ENCODE measurements around the gene OSBPL5.

The OSBPL5 gene

GRCh38 chr11:3197044-3197695 lies 32.1 kb upstream of the OSBPL5 start:
- DNase-seq (ENCODE audit: low spot score): no peak

- DNase-seq (ENCODE audit: low spot score): no peak
Observed at GRCh38 chr11:3196161-3197043, 31.3 kb upstream of the OSBPL5 start.

- no peak for DNase-seq (ENCODE audit: low spot score)
Observed at GRCh38 chr11:3195251-3196160, 30.4 kb upstream of the OSBPL5 start.

DNA sequence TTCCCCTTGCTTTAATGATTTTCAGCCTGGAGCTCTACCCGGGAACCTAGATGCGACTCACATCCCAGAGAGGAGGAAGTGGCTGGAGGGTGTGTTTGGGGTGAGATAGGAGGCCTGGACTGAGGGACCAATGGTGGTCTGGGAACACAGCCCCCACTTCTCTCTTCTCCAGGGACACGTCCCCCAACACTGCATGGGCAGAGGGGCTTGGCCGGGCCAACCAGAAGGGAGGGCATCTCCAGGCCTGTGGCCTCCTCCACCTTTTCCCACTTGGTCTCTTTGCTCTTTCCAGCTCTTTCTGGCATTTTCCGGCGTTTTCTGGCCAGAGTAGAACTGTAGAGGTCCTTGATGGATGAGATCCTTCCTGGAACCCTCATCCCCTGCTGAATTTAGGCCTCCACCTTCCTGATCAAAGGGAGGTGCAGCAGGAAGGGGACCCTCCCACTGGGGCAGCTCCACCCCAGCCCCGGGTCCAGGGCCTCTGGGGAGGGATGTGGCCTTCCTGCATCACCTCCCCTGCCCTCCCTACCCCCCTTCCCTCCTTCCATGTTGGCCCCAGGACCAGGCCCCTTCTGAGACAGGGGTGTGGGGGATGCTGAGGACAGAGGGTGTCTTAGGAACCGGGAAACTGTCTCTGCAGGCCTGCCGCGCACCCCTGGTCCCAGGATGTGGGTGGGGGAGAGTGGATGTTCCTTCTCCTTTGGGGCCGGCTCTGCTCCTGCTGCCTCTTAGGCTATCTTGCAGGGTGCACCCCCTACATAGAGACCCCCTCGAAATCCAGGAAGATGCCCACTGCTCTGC lies 29.1 kb upstream of the OSBPL5 start:
- DNase-seq (ENCODE audit: low spot score): no peak

DNA sequence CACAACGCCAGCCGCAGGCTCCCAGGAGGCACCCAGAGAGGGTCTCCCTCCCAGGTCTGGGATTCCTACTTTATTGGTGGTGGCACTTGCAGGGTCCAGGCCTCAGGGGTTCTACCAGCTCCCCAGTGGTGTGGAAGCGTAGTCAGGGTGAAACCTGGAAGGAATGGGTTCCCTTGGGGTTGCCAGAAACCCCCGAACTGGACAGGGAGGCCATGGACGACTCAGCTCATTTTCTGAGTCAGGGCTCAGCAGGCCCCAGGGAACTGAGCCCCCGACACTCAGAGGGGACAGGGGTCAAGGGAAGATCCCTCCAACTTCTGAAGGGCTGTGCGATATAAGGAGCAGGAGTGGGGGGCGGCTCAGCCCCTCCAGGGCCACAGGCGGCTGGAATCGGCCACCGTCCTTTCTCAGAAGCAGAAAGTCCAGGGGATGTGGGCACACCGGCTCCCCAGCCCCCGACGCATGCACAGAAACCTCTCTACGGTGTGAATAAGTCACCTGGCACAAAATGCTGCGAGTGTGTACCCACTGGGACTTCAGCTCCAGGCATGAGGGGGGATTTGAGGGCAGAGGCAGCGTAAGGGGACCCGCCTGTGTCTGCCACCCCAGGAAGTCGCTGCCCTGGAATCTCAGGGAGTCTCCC lies 28.4 kb upstream of the OSBPL5 start:
- DNase-seq (ENCODE audit: low spot score): no peak

DNA sequence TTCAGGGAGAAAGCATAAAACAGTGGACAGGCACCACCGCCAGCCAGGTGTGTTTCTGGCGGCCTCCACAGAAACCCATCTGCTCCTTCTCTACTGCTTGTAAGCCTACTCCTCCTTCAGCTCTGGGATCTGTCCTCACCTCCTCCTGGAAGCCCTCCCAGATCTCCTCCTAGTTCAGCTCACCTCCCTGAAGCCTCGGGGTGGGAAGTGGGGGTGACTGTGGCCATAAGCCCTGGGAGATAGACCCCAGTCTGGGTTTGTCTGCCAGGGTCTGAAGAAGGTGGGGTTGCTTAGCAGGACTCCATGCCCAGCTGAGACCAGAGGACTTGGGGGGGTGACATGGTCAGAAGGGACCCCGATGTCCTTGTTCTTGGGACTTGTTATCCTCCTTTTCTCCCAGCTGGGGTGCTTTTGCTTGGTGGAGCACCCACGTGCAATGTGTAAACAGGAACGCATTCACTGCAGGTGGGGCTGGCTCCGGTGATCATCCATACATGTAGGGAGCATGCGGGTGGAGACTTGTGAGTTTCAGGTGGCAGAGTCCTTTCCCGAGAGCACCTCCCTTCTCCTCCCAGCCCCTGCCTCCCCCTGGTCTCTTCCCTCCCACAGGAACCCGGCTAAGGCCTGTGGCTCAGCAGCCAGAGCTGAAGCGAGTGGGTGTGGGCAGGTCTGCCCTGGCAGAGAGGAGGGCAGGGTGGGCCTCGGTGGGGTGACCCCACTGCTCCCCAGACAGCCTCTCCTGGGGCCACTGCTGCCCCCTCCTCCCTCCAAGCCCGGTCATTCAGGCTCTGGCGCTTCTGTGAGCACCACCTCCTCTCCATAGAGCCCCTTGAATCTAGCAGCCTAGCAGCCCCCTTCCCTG lies 27.6 kb upstream of the OSBPL5 start:
- DNase-seq (ENCODE audit: low spot score): no peak

DNA sequence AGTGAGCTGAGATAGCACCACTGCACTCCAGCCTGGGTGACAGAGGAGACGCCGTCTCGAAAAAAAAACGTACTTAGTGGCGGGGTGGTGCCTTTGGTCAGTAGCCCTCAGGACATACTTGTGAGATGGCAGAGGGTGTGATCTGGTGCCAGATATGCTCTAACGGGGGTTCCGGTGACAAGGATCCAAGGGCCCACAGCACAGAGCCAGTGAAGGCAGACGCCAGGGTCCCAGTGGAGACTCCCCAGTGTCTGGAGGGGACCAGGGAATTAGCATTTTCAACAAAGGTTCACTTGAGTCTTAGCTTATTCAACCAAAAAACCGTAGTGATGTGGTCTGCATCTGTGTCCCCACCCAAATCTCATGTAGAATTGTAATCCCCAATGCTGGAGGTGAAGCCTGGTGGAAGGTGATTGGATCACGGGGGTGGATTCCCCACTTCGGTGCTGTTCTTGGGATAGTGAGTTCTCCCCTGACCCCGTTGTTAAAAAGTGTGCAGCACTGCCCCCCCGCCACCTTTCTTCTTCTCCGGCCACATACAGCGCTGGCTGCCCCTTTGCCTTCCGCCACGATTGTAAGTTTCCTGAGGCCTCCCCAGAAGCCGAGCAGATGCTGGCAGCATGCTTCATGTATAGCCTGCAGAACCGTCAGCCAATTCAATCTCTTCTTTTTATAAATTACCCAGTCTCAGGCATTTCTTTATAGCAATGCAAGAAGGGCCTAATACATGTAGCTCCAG lies 26.6 kb upstream of the OSBPL5 start:
- DNase-seq (ENCODE audit: low spot score): no peak

DNA sequence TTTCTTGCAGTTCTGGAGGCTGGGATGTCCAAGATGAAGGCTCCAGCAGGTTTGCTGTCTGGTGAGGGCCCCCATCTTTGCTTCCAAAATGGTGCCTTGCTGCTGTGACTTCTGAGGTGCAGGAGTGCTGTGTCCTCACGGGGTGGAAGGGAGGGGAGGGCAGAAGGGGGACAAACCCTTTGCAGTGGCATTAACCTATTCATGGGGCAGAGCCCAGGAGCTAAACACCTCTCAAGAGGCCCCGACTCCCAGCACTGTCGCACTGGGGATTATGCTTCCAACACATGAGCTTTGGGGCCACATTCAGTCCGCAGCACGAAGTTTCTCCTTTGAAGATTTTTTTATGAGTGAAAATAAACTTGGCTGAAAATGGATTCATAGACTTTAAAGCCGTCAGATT lies 25.5 kb upstream of the OSBPL5 start:
- no peak for DNase-seq (ENCODE audit: low spot score)

- DNase-seq (ENCODE audit: low spot score): no peak
Observed at GRCh38 chr11:3189886-3190583, 24.9 kb upstream of the OSBPL5 start.

DNA sequence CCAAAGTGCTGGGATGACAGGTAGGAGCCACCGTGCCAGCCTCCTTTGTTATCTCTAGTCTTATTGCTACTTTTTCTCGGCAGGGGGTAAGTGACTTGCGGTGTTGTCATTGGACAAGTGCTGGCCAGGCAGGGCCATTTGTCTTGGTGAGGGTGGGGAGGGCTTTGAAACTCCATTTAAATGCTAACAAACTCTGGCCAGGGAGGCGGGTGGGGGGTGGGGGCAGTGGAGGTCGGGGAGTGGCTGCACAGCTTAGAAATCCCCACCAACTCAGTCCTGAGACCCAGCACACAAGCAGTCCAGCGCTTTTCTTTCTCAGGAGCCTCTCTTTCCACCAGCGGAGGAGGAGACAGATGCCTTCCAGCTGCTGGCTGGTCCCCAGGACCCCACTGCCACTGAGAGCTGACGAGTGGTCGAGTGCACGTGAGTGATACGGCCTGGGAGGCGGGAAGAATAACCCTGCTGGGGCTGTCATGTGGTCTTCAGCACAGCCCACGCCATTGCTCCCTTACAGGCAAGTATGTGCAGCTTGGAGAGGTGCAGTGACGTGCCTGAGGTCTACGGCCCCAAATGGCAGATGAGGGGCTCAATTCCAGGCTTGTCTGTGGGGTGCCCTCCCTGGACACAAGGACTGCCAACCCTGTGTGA lies 24.2 kb upstream of the OSBPL5 start:
- DNase-seq (ENCODE audit: low spot score): no peak

DNA sequence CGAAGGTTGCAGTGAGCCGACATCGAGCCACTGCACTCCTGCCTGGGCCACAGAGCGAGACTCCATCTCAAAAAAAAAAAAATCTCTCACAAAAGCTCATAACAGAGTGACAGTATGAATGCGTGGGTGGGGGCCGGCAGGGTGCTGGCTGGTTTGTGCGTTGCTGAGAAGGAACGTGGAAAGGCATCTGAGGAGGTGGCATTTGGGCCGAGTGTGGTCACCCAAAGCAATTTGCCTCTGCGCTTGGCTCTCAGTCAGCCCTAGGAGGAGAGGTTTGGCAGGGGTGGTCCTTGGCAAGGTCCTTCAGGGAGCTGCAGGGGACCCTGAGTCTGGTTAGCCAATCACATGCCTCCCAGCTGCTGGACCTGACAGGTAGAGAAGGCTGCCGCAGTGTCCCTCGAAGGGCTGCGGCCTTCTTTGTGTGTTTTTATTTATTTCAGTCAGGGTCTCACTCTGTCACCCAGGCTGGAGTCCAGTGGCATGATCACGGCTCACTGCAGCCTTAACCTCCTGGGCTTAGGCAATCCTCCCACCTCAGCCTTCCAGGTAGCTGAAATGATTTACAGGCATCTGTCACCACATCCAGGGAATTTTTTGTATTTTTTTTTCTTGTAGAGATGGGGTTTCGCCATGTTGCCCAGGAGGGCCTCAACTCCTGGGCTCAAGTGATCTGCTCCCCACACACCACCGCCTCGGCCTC lies 23.5 kb upstream of the OSBPL5 start:
- no peak for DNase-seq (ENCODE audit: low spot score)

DNA sequence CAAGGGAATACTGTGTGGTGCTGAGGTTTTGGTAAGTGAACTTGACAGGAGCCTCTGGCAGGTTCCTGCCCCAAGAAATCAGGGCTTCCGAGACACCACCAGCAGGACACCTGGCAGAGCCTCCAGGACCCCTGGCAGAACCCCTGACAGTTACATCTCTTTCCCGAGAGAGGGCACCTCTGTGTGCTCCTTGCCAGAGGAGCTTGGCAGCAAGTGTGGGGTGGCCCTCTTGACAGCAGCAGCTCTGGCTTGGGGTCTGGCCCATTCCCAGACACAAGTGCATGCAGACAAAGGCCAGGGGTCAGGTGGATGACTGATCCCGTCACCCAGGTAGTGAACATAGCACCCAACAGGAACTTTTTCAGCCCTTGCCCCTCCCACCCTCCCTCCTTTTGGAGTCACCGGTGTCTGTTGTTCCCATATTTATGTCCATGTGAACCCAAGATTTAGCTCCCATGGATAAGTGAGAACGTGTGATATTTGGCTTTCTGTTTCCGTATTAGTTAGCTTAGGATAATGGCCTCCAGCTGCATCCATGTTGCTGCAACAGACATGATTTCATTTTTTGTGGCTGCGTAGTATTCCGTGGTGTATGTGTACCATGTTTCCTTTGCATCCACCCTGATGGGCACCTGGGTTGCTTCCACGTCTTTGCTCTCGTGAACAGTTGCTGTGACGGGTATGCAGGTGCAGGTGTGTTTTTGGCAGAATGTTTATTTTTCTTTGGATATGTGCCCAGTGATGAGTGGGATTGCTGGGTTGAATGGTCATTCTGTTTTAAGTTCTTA lies 21.2 kb upstream of the OSBPL5 start:
- DNase-seq (ENCODE audit: low spot score): no peak

DNA sequence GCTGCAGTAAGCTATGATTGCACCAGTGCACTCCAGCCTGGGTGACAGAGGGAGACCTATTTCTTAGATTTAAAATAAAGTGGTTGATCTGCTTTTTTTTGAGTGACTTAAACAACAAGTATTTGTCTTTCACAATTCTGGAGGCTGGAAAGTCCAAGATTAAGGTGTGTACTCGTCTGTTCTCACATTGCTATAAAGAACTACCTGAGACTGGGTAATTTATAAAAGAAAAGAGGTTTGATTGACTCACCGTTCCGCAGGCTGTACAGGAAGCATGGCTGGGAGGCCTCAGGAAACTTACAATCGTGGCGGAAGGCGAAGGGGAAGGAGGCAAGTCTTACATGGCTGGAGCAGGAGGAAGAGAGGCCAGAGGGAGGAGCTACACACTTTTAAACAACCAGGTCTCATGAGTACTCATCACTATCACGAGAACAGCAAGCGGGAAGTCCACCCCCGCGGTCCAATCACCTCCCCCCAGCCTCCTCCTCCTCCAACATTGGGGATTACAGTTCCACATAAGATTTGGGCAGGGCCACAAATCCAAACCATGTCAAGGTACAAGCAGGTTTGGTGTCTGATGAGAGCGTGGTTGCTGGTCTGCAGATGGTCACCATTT lies 19.7 kb upstream of the OSBPL5 start:
- no peak for DNase-seq (ENCODE audit: low spot score)

DNA sequence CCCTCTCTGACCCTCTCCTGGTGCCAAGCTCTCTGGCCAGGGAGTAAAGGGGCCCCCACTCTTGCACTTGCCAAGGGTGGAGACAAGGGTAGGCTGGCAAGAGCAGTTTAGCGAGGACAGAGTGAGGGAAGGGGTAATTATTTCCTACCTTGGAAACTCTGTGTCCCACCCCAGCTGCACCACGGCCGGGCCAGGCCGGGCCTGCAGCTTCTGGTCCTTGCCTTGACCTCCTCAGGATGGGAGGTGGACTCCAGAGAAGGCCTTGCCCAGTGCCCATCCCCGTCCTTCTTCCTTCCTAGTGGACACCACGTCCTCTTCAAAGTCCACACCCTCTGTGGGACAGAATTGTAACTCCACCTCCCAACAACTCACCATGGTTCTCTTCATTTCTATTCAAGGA lies 18.4 kb upstream of the OSBPL5 start:
- DNase-seq (ENCODE audit: low spot score): no peak

GRCh38 chr11:3182462-3182852 lies 17.3 kb upstream of the OSBPL5 start:
- no peak for DNase-seq (ENCODE audit: low spot score)

- no peak for DNase-seq (ENCODE audit: low spot score)
Observed at GRCh38 chr11:3181725-3182461, 16.8 kb upstream of the OSBPL5 start.

Measured in RKO (cell line).